SU-DHL-6 (cell line): ENCODE measurements around the gene ZFAND3.

Source experiments
- EZH2phosphoT487 ChIP-seq: fragments of 200-600 bp; sonication (generic), shearing (Covaris generic); conservative IDR thresholded peaks from 2 replicates; pipeline ENCODE4 v1.6.1; 2018; ENCODE audit warnings: mild to moderate bottlenecking, antibody characterized with exemption, low read length, moderate library complexity, mixed read lengths
- TF ChIP-seq, protein P1 (sequence below): fragments of 200-600 bp; sonication (generic); IDR thresholded peaks from one replicate; pipeline ENCODE4 v1.5.1; 2017; ENCODE audit warnings: antibody characterized with exemption, mild to moderate bottlenecking, low read length, moderate library complexity; ENCODE audit not compliant: insufficient read depth, poor library complexity, severe bottlenecking

DNA sequence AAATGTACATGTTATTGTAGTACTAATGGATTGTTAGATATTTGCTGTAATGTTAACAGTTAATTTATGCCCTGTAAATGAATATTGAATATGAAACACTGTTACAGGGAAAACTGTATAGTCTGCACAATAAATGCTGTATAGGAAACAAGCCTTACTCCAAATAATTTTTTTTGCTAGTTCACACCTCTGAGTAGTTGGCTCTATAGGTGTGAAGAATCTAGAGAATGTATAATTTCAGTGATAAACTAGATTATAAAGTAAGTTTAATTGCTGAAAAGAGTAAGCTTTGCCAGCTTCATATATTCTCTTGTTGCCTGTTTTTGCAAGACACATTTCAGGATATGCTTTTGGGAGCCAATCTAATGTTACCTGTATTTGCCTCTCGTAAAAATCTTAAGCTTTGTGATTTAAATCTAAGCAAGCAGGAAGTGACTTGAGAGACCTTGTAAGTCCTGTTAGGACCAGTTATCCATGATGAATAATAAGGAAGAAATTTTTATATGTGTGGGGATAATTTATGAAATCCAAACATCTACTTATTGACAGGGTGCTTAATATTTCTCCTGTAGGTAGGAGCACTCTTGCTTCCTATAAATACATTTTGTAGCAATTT, 232.4 kb downstream of the ZFAND3 start:
- TF ChIP-seq, protein P1, sequence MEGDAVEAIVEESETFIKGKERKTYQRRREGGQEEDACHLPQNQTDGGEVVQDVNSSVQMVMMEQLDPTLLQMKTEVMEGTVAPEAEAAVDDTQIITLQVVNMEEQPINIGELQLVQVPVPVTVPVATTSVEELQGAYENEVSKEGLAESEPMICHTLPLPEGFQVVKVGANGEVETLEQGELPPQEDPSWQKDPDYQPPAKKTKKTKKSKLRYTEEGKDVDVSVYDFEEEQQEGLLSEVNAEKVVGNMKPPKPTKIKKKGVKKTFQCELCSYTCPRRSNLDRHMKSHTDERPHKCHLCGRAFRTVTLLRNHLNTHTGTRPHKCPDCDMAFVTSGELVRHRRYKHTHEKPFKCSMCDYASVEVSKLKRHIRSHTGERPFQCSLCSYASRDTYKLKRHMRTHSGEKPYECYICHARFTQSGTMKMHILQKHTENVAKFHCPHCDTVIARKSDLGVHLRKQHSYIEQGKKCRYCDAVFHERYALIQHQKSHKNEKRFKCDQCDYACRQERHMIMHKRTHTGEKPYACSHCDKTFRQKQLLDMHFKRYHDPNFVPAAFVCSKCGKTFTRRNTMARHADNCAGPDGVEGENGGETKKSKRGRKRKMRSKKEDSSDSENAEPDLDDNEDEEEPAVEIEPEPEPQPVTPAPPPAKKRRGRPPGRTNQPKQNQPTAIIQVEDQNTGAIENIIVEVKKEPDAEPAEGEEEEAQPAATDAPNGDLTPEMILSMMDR: no peak
- TF ChIP-seq EZH2phosphoT487: no peak
